ENCODE results near the gene RALGAPA1.

- TF ChIP-seq EZH2 (IDR thresholded peaks at IDR 0.05; ENCODE audit: borderline replicate concordance, low read depth, low read length, severe bottlenecking) (no peak), CTCF (IDR thresholded peaks at IDR 0.05; ENCODE audit: borderline replicate concordance, extremely low read depth, low read length, poor library complexity, severe bottlenecking) (no peak)
These were observed 68.9 kb downstream of the RALGAPA1 start for GRCh38 chr14:35740215-35740614.

Data from DND-41 (cell line).